DND-41 (cell line): ENCODE results near the gene SGMS1.

Source experiments
- ATAC-seq: fragments of 200-7000 bp; cut with Tn5 transposase; 3 replicates; pipeline ENCODE4 v1.9.1; 2021; ENCODE audit warnings: low read depth; ENCODE audit not compliant: insufficient read depth
- DNase-seq: peaks from one replicate; pipeline ENCODE4 v3.0.0-alpha.2; 2020
- H2AFZ ChIP-seq: 2 replicates; pipeline ENCODE4 v1.6.0; 2012; ENCODE audit warnings: low read depth, low read length
- H3K27ac ChIP-seq: 2 replicates; pipeline ENCODE4 v1.5.1; 2012; ENCODE audit warnings: low read length, inconsistent platforms
- H3K27me3 ChIP-seq: fragments of 200-600 bp; sonication (generic); 2 replicates; pipeline ENCODE4 v1.6.0; 2012; ENCODE audit warnings: low read length, mild to moderate bottlenecking, inconsistent platforms; ENCODE audit not compliant: insufficient read depth, poor library complexity
- H3K36me3 ChIP-seq: 2 replicates; pipeline ENCODE4 v1.5.1; 2012; ENCODE audit warnings: low read length, inconsistent platforms; ENCODE audit not compliant: insufficient read depth
- H3K4me1 ChIP-seq: 2 replicates; pipeline ENCODE4 v1.5.1; 2012; ENCODE audit warnings: mild to moderate bottlenecking, low read length; ENCODE audit not compliant: insufficient read depth
- H3K4me2 ChIP-seq: 2 replicates; pipeline ENCODE4 v1.6.0; 2012; ENCODE audit warnings: mild to moderate bottlenecking, moderate library complexity, low read length, inconsistent platforms; ENCODE audit not compliant: insufficient read depth
- H3K4me3 ChIP-seq, 2 experiments: fragments of 200-600 bp in 1 of 2; shearing (Covaris generic) in 1 of 2; 2 replicates each; pipeline ENCODE4 v1.5.1; 2012 to 2016; ENCODE audit warnings: inconsistent platforms in 2 of 2, low read length in 2 of 2, mild to moderate bottlenecking in 2 of 2, low read depth in 1 of 2, moderate library complexity in 1 of 2
- H3K79me2 ChIP-seq: 2 replicates; pipeline ENCODE4 v1.6.0; 2012; ENCODE audit warnings: low read length, inconsistent platforms; ENCODE audit not compliant: insufficient read depth
- H3K9ac ChIP-seq: 2 replicates; pipeline ENCODE4 v1.6.0; 2012; ENCODE audit warnings: low read depth, mild to moderate bottlenecking, inconsistent platforms, low read length, moderate library complexity
- H3K9me3 ChIP-seq: 2 replicates; pipeline ENCODE4 v1.5.1; 2012; ENCODE audit warnings: low read length, moderate library complexity, mild to moderate bottlenecking, inconsistent platforms; ENCODE audit not compliant: insufficient read depth, severe bottlenecking
- H4K20me1 ChIP-seq: 2 replicates; pipeline ENCODE4 v1.6.0; 2012; ENCODE audit warnings: low read length; ENCODE audit not compliant: insufficient read depth
- CTCF ChIP-seq: IDR thresholded peaks from 2 replicates; pipeline ENCODE4 v1.5.1; 2012; ENCODE audit warnings: borderline replicate concordance, low read length, moderate library complexity, mild to moderate bottlenecking; ENCODE audit not compliant: poor library complexity, severe bottlenecking; ENCODE audit errors: extremely low read depth
- EZH2 ChIP-seq: IDR thresholded peaks from 3 replicates; pipeline ENCODE4 v1.6.1; 2012; ENCODE audit warnings: borderline replicate concordance, low read depth, mild to moderate bottlenecking, moderate library complexity, low read length, inconsistent platforms; ENCODE audit not compliant: severe bottlenecking

The SGMS1 gene

GRCh38 chr10:50558371-50558770, 65.4 kb downstream of the SGMS1 start:
- TF ChIP-seq CTCF = no peak
- no peak for TF ChIP-seq EZH2
- Histone ChIP-seq H3K36me3 (no peaks in the 10 kb centered on the region), H2AFZ (no peak overlapping the region), H3K9ac (no peak overlapping the region), H3K4me2 (no peak overlapping the region), H3K27me3 (no peaks in the 10 kb centered on the region), H3K4me3 (no peak overlapping the region), H3K79me2 (no peaks in the 10 kb centered on the region), H4K20me1 (no peaks in the 10 kb centered on the region), H3K9me3 (no peaks in the 10 kb centered on the region), H3K4me1 (no peaks in the 10 kb centered on the region), H3K27ac (no peak overlapping the region)
- DNase-seq (no peak), ATAC-seq (no peak)

GRCh38 chr10:50557130-50557682, 66.5 kb downstream of the SGMS1 start:
- H3K4me3 ChIP-seq = no peak overlapping the region
- no peaks in the 10 kb centered on the region for H3K36me3 ChIP-seq
- DNase-seq = no peak
- ATAC-seq = no peak
- no peaks in the 10 kb centered on the region for H3K4me1 ChIP-seq
- H3K4me2 ChIP-seq = no peak overlapping the region
- H4K20me1 ChIP-seq = no peaks in the 10 kb centered on the region
- no peak overlapping the region for H3K27ac ChIP-seq
- no peaks in the 10 kb centered on the region for H3K27me3 ChIP-seq
- H2AFZ ChIP-seq = no peak overlapping the region
- TF ChIP-seq CTCF = no peak
- TF ChIP-seq EZH2 = no peak
- H3K9me3 ChIP-seq = no peaks in the 10 kb centered on the region
- H3K9ac ChIP-seq = no peak overlapping the region
- H3K79me2 ChIP-seq = no peaks in the 10 kb centered on the region

- Histone ChIP-seq H3K27ac (no peak overlapping the region), H3K4me2 (no peak overlapping the region), H3K4me1 (no peaks in the 10 kb centered on the region), H3K27me3 (no peaks in the 10 kb centered on the region), H2AFZ (no peak overlapping the region), H3K9me3 (no peaks in the 10 kb centered on the region), H3K79me2 (no peaks in the 10 kb centered on the region), H3K9ac (no peak overlapping the region), H3K36me3 (no peaks in the 10 kb centered on the region), H3K4me3 (no peak overlapping the region), H4K20me1 (no peaks in the 10 kb centered on the region)
- ATAC-seq (no peak), DNase-seq (no peak)
- TF ChIP-seq CTCF = no peak
- TF ChIP-seq EZH2 = no peak
Observed at GRCh38 chr10:50556237-50557120, 67.3 kb downstream of the SGMS1 start.
